ENCODE results near the gene ARHGAP21. TPM values are rescaled to one million over a fixed set of nuclear protein-coding genes. Genes with fewer than 3 reads are reported as not detected.

Gene ARHGAP21
- total RNA-seq, 1 donor from 2014 or later: 44.8 TPM

- Histone ChIP-seq H3K9me3 (replicated peaks) (no peaks in the 10 kb centered on the region), H3K36me3 (peaks cover 46% of the 10 kb centered on the region)
- intact Hi-C loops (cut with micrococcal nuclease): no loop called here
Observed at GRCh38 chr10:24616536-24616935, 107.2 kb downstream of the ARHGAP21 start.

GRCh38 chr10:24606021-24606420, 117.7 kb downstream of the ARHGAP21 start:
- H3K9me3 ChIP-seq (replicated peaks): no peaks in the 10 kb centered on the region
- no peak for DNase-seq
- intact Hi-C loops (cut with micrococcal nuclease): no loop called here
- H3K36me3 ChIP-seq: peaks cover 52% of the 10 kb centered on the region
- no peak overlapping the region for H3K4me3 ChIP-seq
- no peak overlapping the region for H3K27ac ChIP-seq (replicated peaks)
- no peak for TF ChIP-seq CTCF (IDR thresholded peaks at IDR 0.05; ENCODE audit: borderline replicate concordance)
- no peaks in the 10 kb centered on the region for H3K27me3 ChIP-seq (ENCODE audit: low read depth)
- H3K4me1 ChIP-seq: no peaks in the 10 kb centered on the region

More at GRCh38 chr10:24616536-24616935, 107.2 kb downstream of the ARHGAP21 start:
- no peak overlapping the region for H3K27ac ChIP-seq (replicated peaks)
- no peak for DNase-seq
- H3K4me1 ChIP-seq: peaks cover 8% of the 10 kb centered on the region
- no peaks in the 10 kb centered on the region for H3K27me3 ChIP-seq (ENCODE audit: low read depth)
- H3K4me3 ChIP-seq: no peak overlapping the region
- no peak for TF ChIP-seq CTCF (IDR thresholded peaks at IDR 0.05; ENCODE audit: borderline replicate concordance)

GRCh38 chr10:24605141-24605540, 118.5 kb downstream of the ARHGAP21 start:
- H3K9me3 ChIP-seq (replicated peaks): no peaks in the 10 kb centered on the region
- no peak overlapping the region for H3K4me3 ChIP-seq
- TF ChIP-seq CTCF (IDR thresholded peaks at IDR 0.05; ENCODE audit: borderline replicate concordance): no peak
- intact Hi-C loops (cut with micrococcal nuclease): no loop called here
- H3K27ac ChIP-seq (replicated peaks): no peak overlapping the region
- no peaks in the 10 kb centered on the region for H3K4me1 ChIP-seq
- no peaks in the 10 kb centered on the region for H3K27me3 ChIP-seq (ENCODE audit: low read depth)
- DNase-seq: no peak
- peaks cover 59% of the 10 kb centered on the region for H3K36me3 ChIP-seq

- intact Hi-C loops (cut with micrococcal nuclease): no loop called here
- H3K4me3 ChIP-seq: no peak overlapping the region
- H3K27ac ChIP-seq (replicated peaks): no peak overlapping the region
- DNase-seq: no peak
- H3K27me3 ChIP-seq (ENCODE audit: low read depth): no peaks in the 10 kb centered on the region
- no peaks in the 10 kb centered on the region for H3K4me1 ChIP-seq
- TF ChIP-seq CTCF (IDR thresholded peaks at IDR 0.05; ENCODE audit: borderline replicate concordance): no peak
- H3K36me3 ChIP-seq: peaks cover 77% of the 10 kb centered on the region
- no peaks in the 10 kb centered on the region for H3K9me3 ChIP-seq (replicated peaks)
Observed at GRCh38 chr10:24603333-24603732, 120.4 kb downstream of the ARHGAP21 start.

- Histone ChIP-seq H3K27ac (replicated peaks) (no peak overlapping the region), H3K4me1 (no peaks in the 10 kb centered on the region), H3K4me3 (no peak overlapping the region), H3K27me3 (ENCODE audit: low read depth) (no peaks in the 10 kb centered on the region), H3K9me3 (replicated peaks) (no peaks in the 10 kb centered on the region), H3K36me3 (peaks cover 99% of the 10 kb centered on the region)
- TF ChIP-seq CTCF (IDR thresholded peaks at IDR 0.05; ENCODE audit: borderline replicate concordance): no peak
- intact Hi-C loops (cut with micrococcal nuclease): no loop called here
- DNase-seq: no peak
Observed at GRCh38 chr10:24597961-24598360, 125.7 kb downstream of the ARHGAP21 start.

GRCh38 chr10:24597426-24597825, 126.3 kb downstream of the ARHGAP21 start:
- H3K4me3 ChIP-seq: no peak overlapping the region
- no peak overlapping the region for H3K27ac ChIP-seq (replicated peaks)
- DNase-seq: no peak
- H3K36me3 ChIP-seq: peaks cover 99% of the 10 kb centered on the region
- H3K4me1 ChIP-seq: no peaks in the 10 kb centered on the region
- H3K9me3 ChIP-seq (replicated peaks): no peaks in the 10 kb centered on the region
- TF ChIP-seq CTCF (IDR thresholded peaks at IDR 0.05; ENCODE audit: borderline replicate concordance): no peak
- no peaks in the 10 kb centered on the region for H3K27me3 ChIP-seq (ENCODE audit: low read depth)
- intact Hi-C loops (cut with micrococcal nuclease): no loop called here

All from left ventricle myocardium inferior (tissue), 1 donor.